Activated CD8-positive, alpha-beta memory T cell treated with anti-CD3 and anti-CD28 coated beads for 48 hours (primary cell): ENCODE results near the gene TOM1.

Experiments
- DNase-seq, 3 experiments: peaks; one replicate each; pipeline ENCODE4 v3.0.0-alpha.2; 2020; ENCODE audit warnings: low read depth in 2 of 3, low spot score in 2 of 3

The TOM1 gene

GRCh38 chr22:35299673-35300499 lies at the start of gene TOM1:
Gene TOM1, plus strand, starts transcription at chr22:35299894. Its CDS starts 35 bp downstream, at chr22:35299929.
- peak; percentile 90 to 94 (median 94) for DNase-seq

- no peak for DNase-seq
Observed at GRCh38 chr22:35250156-35250555, 49.5 kb upstream of the TOM1 start.

GRCh38 chr22:35253946-35254345 lies 45.7 kb upstream of the TOM1 start:
- DNase-seq: no peak

GRCh38 chr22:35257002-35257320 lies 42.7 kb upstream of the TOM1 start:
- no peak for DNase-seq

GRCh38 chr22:35257321-35258190 lies 42.1 kb upstream of the TOM1 start, which contains the start of gene HMGXB4:
Gene HMGXB4, plus strand, starts transcription at chr22:35257493. Its CDS starts 4,898 bp downstream, at chr22:35262391.
- peak; percentile 71 to 78 (median 74) for DNase-seq

GRCh38 chr22:35258191-35258988 lies 41.3 kb upstream of the TOM1 start:
- no peak for DNase-seq

- DNase-seq: no peak
Observed at GRCh38 chr22:35264986-35265385, 34.7 kb upstream of the TOM1 start.

- no peak for DNase-seq
Observed at GRCh38 chr22:35266277-35266676, 33.4 kb upstream of the TOM1 start.

GRCh38 chr22:35269630-35270029 lies 30.1 kb upstream of the TOM1 start:
- no peak for DNase-seq

GRCh38 chr22:35274154-35274871 lies 25.4 kb upstream of the TOM1 start:
- no peak for DNase-seq

GRCh38 chr22:35275580-35275979 lies 24.1 kb upstream of the TOM1 start:
- DNase-seq: no peak

GRCh38 chr22:35276019-35276418 lies 23.7 kb upstream of the TOM1 start:
- DNase-seq: no peak

- DNase-seq: no peak
Observed at GRCh38 chr22:35288116-35288515, 11.6 kb upstream of the TOM1 start.

- no peak for DNase-seq
Observed at GRCh38 chr22:35292786-35293185, 6.9 kb upstream of the TOM1 start.

GRCh38 chr22:35296051-35296450 lies 3.6 kb upstream of the TOM1 start:
- no peak for DNase-seq

GRCh38 chr22:35299217-35299672 lies 449 bp upstream of the TOM1 start:
- DNase-seq: no peak

- no peak for DNase-seq
Observed at GRCh38 chr22:35301372-35301874, 1.7 kb downstream of the TOM1 start.

GRCh38 chr22:35303029-35303624 lies 3.4 kb downstream of the TOM1 start:
- DNase-seq: no peak

- DNase-seq: no peak
Observed at GRCh38 chr22:35305525-35306070, 5.9 kb downstream of the TOM1 start.
